AG09309 (cell line): ENCODE measurements around the gene TBX21.

ENCODE experiments used
- DNase-seq: peaks from one replicate; pipeline ENCODE4 v3.0.0-alpha.2; 2010; ENCODE audit warnings: low read depth
- H3K4me3 ChIP-seq: 2 replicates; pipeline ENCODE4 v1.5.1; 2011; ENCODE audit warnings: mild to moderate bottlenecking, low read depth, low read length, moderate library complexity; ENCODE audit not compliant: control insufficient read depth
- TF ChIP-seq, protein P1 (sequence below): IDR thresholded peaks from 2 replicates; pipeline ENCODE4 v1.5.1; 2011; ENCODE audit warnings: mild to moderate bottlenecking, low read depth, low read length, inconsistent platforms; ENCODE audit not compliant: insufficient read depth, control insufficient read depth; ENCODE audit errors: missing control alignments

The TBX21 gene

DNA sequence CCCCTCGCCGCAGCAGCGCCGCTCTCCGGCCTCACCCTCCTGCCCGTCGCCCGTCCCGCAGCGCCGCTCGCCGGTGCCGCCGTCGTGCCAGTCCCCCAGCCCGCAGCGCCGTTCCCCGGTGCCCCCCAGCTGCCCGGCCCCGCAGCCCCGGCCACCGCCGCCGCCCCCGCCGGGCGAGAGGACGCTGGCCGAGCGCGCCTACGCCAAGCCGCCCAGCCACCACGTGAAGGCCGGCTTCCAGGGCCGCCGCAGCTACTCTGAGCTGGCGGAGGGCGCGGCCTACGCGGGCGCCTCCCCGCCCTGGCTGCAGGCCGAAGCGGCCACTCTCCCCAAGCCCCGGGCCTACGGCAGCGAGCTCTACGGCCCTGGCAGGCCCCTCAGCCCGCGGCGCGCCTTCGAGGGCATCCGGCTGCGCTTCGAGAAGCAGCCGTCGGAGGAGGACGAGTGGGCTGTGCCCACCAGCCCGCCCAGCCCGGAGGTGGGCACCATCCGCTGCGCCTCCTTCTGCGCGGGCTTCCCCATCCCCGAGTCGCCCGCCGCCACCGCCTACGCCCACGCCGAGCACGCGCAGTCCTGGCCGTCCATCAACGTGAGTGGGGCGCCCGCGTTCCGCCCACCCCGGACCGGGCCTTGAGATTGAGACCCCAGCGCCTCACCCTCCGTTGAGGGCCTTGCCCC lies 24.0 kb upstream of the TBX21 start:
- DNase-seq, result no peak
- TF ChIP-seq, protein P1, sequence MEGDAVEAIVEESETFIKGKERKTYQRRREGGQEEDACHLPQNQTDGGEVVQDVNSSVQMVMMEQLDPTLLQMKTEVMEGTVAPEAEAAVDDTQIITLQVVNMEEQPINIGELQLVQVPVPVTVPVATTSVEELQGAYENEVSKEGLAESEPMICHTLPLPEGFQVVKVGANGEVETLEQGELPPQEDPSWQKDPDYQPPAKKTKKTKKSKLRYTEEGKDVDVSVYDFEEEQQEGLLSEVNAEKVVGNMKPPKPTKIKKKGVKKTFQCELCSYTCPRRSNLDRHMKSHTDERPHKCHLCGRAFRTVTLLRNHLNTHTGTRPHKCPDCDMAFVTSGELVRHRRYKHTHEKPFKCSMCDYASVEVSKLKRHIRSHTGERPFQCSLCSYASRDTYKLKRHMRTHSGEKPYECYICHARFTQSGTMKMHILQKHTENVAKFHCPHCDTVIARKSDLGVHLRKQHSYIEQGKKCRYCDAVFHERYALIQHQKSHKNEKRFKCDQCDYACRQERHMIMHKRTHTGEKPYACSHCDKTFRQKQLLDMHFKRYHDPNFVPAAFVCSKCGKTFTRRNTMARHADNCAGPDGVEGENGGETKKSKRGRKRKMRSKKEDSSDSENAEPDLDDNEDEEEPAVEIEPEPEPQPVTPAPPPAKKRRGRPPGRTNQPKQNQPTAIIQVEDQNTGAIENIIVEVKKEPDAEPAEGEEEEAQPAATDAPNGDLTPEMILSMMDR, result no peak
- no peak overlapping the region for H3K4me3 ChIP-seq

DNA sequence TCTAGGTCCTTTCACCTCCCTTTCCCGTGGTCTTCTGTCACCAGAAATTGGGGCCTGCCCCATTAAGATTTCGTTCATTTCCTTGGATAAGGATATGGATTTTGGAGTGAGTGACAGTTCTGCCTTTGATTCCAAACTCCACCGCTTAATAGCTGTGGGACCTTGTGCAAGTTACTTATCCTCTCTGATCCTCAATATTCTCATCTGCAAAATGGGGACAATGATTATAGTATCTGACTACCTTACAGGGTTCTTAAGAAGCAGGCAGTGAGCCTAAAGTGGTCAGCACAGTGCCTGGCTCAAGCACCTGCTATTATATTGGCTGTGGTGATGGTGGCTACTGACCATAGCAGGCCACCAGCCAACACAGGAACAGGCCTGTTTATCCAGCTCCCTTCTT lies 23.4 kb upstream of the TBX21 start:
- no peak overlapping the region for H3K4me3 ChIP-seq
- TF ChIP-seq, protein P1, result no peak

DNA sequence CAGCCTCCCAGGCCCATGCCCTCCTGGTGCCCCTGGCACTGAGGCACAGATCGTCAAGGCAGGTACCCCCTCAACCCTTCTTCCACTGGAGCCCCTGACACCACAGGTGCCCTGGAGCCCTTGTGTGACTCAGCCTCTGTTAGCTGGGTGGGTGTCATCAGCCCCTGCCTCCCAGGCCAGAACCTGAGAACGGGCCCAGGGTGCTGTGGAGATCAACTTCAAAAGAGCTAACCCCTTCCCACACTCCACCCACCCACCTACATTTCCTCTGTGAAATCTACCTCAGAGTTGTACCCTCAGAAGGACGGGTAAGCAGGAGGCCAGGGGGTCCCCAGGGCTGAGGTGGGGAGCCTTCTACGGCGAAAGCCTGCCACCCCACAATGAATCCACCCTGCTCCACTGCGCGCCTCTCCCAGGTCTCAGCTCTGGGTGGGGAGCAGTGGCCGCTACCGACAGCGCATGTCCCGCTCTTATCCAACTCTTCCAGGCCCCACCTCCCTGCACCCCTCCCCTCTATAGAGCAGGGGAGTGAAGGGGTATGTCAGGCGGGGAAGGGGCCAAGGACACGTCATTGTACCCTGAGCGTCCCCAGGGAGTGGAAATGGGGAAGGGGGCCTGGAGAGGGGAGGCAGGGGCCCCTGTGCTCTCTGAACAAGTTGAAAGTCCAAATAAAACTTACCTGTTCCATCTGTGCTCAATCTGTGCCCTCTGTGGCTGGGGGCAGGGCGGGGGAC lies 21.5 kb upstream of the TBX21 start:
- no peak for DNase-seq
- TF ChIP-seq, protein P1, result no peak
- no peak overlapping the region for H3K4me3 ChIP-seq

More for the DNA sequence above, 23.4 kb upstream of the TBX21 start:
- no peak for DNase-seq

DNA sequence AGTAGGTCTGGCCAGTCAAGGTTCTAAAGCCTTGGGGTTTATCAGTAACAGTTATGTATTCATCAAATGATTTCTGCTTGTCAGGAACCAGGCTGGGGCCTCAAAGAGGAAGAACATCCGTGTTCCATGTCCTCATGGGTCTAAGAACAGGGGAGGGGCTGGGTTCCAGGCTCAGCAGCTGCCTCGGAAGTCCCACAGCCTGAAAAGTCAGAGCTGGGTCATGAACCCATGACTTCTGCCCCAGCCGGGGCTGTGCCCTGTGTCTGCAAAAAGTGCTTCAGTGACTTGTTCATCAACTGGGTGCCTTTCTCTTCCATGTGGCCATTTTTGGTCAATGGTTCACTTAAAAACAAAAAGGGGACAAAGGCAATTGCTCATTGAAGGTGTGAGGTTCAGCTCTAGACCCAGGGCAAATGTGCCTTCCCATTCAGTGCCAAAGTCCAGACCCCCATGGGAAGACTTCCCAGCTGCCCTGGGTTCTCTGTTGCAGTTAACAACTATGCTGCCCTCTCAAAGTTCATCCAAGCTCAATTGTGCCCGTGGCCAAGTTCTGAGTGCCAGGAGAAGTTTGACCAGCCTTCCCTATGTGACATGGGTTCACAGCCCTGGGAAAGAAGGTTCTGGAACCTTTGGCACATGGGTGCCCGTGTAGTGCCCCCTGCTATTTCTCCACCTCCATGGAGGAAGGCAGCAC lies 20.6 kb upstream of the TBX21 start:
- TF ChIP-seq, protein P1, result no peak
- no peak for DNase-seq
- no peak overlapping the region for H3K4me3 ChIP-seq

DNA sequence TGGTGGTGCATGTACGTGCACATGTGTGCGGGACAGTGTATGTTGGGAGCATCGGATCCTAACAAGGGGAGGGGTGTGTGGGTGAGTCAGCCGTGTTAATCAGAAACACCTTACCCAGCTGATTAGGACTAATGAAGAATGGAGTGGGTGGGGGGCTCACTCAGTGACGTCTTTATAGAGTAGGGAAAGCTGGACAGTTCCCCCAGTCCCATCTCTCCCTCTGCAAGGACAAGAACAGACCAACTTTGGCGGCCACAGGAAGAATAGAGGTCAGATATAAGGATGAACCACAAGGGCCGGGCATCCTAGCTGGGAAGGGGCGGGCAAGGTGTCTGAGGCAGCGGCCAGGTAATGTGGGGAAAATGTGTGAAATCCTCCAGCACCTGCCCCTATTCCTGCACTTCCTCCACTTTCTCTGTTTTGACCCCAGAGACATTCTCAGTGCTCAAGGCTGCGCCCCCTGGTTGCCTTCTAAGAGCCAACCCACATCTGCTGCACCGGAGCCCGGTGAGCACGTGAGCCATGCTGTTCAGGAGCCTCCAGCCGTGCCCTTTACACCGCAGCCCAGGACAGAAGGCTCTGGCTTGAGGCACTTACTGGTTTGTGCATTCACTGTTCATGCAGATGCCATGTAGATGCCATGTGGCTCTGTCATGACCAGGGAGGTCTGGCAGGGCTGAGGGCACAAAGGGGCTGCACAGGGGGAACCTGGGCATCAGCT lies 18.9 kb upstream of the TBX21 start:
- TF ChIP-seq, protein P1, result no peak
- DNase-seq, result no peak
- H3K4me3 ChIP-seq, result no peak overlapping the region

DNA sequence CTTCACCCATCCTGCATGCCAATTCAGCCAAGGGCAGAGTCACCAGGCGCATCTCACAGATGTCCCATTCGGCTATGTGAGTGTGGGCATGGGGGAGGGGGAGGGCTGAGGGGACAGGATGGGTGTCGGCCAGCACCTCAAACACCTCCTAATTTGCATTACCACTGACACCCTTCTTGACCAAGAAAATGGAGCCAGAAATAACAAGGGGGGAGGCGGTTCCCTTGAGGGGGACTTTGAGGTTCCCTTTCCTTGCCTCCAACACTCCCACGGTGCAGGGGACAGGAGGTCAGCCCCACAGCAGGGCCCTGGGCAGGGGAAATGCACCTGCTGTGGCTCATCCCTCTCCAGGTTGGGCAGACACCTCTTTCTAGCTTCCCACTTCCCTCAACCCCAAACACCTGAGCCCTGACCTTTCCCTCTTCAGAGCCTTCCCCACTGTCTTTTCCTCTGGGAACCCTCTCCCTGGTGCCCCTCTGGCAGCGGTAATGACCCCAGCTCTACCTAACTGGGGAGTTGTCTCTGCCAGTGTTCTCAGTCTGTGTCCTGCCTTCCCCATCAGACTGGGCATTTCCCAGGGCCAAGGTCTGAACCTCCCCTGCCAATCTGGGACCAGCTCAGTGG lies 18.2 kb upstream of the TBX21 start:
- TF ChIP-seq, protein P1, result no peak
- H3K4me3 ChIP-seq, result no peak overlapping the region
- DNase-seq, result no peak
